Peyer's patch (tissue), 4 donors: Measurements from ENCODE around the gene TBL3. TPM values are rescaled to one million over a fixed set of nuclear protein-coding genes. Genes with fewer than 3 reads are reported as not detected.

Experiments used
- DNase-seq, 3 donors: peaks; one replicate each; pipeline ENCODE4 v3.0.0-alpha.2; 2017 to 2019
- H3K27ac ChIP-seq, 4 donors: fragments of 200-600 bp; sonication (generic); one replicate each; pipeline ENCODE4 v1.5.1; 2016 to 2019
- H3K27me3 ChIP-seq, 2 donors: fragments of 200-600 bp; sonication (generic); one replicate each; pipeline ENCODE4 v1.5.1; 2019
- H3K36me3 ChIP-seq, 3 donors: fragments of 200-600 bp; sonication (generic); one replicate each; pipeline ENCODE4 v1.5.1; 2016 to 2019
- H3K4me1 ChIP-seq, 4 donors: fragments of 200-600 bp; sonication (generic); one replicate each; pipeline ENCODE4 v1.5.1; 2016 to 2019
- H3K4me3 ChIP-seq, 4 donors: fragments of 200-600 bp; sonication (generic); 1 replicate in 3 of 4; 2 replicates in 1 of 4; pipeline ENCODE4 v1.5.1; 2016 to 2019; ENCODE audit warnings: mild to moderate bottlenecking in 1 of 4
- H3K9me3 ChIP-seq, 4 donors: fragments of 200-600 bp; sonication (generic); one replicate each; pipeline ENCODE4 v1.5.1; 2016 to 2019; ENCODE audit warnings: mild to moderate bottlenecking in 1 of 4
- CTCF ChIP-seq, 6 experiments: fragments of 450-650 bp in 4 of 6; fragments of 200-600 bp in 2 of 6; sonication (generic) in 1 of 6; IDR thresholded peaks; one replicate each; pipeline ENCODE4 v1.5.1; 2017 to 2019; ENCODE audit warnings: antibody characterized with exemption in 6 of 6, mild to moderate bottlenecking in 3 of 6, moderate library complexity in 1 of 6
- POLR2A ChIP-seq, 2 donors: fragments of 450-650 bp; IDR thresholded peaks; one replicate each; pipeline ENCODE4 v1.5.1; 2017; ENCODE audit warnings: antibody characterized with exemption in 2 of 2, mild to moderate bottlenecking in 2 of 2, moderate library complexity in 2 of 2
- total RNA-seq, 4 donors: library from RNA; depleted of rRNA; stranded (reverse); fragments of >200 nt; gene quantifications; one replicate each; pipeline ENCODE4 v1.1.0, GENCODE V29; 2016

Gene TBL3
- total RNA-seq, 4 donors from 2014 or later = 19.8 to 50.8 (median 39.1) TPM

- Histone ChIP-seq H3K4me3 (peak overlapping the region in 1 of 4 donors; percentile 20), H3K27ac (peak overlapping the region in 3 of 4 donors; percentile 49 to 72 (median 55)), H3K9me3 (no peaks in the 10 kb centered on the region), H3K36me3 (peaks cover 0 to 44% (median 3%) of the 10 kb centered on the region in 3 donors), H3K27me3 (no peaks in the 10 kb centered on the region), H3K4me1 (peaks cover 16 to 51% (median 24%) of the 10 kb centered on the region in 4 donors)
- DNase-seq = peak; percentile 93 to 96 (median 95)
- no peak for TF ChIP-seq POLR2A (IDR thresholded peaks at IDR 0.05)
- peak; percentile 94 to 98 (median 98) for TF ChIP-seq CTCF (IDR thresholded peaks at IDR 0.05)
Measured at GRCh38 chr16:2003827-2004641, 32.2 kb downstream of the TBL3 start.

GRCh38 chr16:2004795-2005517 lies 33.1 kb downstream of the TBL3 start:
- Histone ChIP-seq H3K27me3 (no peaks in the 10 kb centered on the region), H3K4me3 (no peak overlapping the region), H3K27ac (no peak overlapping the region), H3K4me1 (peaks cover 16 to 51% (median 24%) of the 10 kb centered on the region in 4 donors), H3K36me3 (peaks cover 0 to 35% (median 3%) of the 10 kb centered on the region in 3 donors), H3K9me3 (no peaks in the 10 kb centered on the region)
- no peak for DNase-seq
- TF ChIP-seq POLR2A (IDR thresholded peaks at IDR 0.05) (no peak), CTCF (IDR thresholded peaks at IDR 0.05) (no peak)

DNA sequence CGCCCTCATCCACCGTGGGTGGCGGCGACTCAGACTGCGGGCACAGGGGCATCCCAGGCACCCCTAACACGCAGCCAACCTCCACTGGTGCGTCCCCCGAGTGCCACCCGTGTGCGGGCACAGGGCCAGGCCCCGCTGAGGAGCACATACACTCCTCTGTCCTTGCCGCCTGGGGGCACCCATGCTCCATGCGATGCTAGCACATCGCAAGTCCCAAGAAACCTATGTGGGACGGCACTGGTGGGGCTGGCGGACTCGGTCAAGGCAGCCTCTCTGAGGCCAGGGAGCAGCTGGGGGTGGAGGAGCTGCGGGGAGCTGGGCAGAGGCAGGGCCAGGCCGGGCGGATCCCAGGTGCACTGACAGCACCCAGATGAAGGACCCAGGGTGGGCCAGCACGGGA lies 33.8 kb downstream of the TBL3 start:
- Histone ChIP-seq H3K4me1 (peaks cover 16 to 58% (median 24%) of the 10 kb centered on the region in 4 donors), H3K9me3 (no peaks in the 10 kb centered on the region), H3K27me3 (no peaks in the 10 kb centered on the region), H3K36me3 (peaks cover 0 to 28% (median 3%) of the 10 kb centered on the region in 3 donors), H3K27ac (no peak overlapping the region), H3K4me3 (no peak overlapping the region)
- TF ChIP-seq POLR2A (IDR thresholded peaks at IDR 0.05) (no peak), CTCF (IDR thresholded peaks at IDR 0.05) (no peak)
- DNase-seq = no peak

- Histone ChIP-seq H3K4me3 (no peak overlapping the region), H3K4me1 (peaks cover 16 to 60% (median 24%) of the 10 kb centered on the region in 4 donors), H3K36me3 (peaks cover 0 to 21% (median 3%) of the 10 kb centered on the region in 3 donors), H3K9me3 (no peaks in the 10 kb centered on the region), H3K27me3 (no peaks in the 10 kb centered on the region), H3K27ac (no peak overlapping the region)
- DNase-seq = no peak
- no peak for TF ChIP-seq POLR2A (IDR thresholded peaks at IDR 0.05)
- TF ChIP-seq CTCF (IDR thresholded peaks at IDR 0.05) = no peak
Measured at GRCh38 chr16:2006317-2006716, 34.5 kb downstream of the TBL3 start.

DNA sequence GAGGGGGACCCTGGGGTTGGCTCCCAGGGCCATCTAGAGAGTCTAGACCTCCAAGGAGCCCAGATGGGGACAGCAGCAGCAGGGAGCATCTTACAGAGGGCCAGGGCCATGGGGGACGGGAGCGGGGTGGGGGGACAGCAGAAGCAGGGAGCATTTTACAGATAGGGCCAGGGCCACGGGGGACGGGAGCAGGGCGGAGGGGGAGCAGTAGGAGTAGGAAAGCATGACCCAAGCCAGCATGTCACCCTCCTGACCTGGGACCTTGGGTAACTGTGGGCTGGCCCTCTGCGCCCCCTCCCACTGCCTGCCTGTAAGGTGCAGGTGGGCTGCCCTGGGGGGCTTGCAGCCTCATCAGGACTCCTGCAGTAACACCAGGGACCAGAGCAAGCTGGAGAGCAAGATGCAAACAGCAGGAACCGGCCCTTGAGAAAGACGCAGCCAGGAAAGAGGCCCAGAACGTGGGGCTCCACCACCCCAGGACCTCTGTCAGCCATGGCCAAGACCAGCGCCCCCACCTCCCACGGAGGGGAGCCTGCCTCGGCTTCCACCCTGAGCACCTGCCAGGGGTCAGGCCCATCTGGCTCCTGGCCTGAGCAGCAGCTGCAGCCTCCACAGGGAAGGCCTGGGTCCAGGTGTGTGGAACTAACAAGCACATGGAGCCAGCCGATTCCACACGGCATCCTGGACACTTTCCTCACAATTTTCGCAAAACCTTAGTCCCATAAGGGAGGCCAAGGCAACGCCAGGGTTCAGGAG lies 35.4 kb downstream of the TBL3 start:
- no peak for DNase-seq
- peak overlapping the region in 3 of 4 donors; percentile 95 to 97 (median 97) for H3K27ac ChIP-seq
- peak overlapping the region in 2 of 4 donors; percentile 64 to 99 for H3K4me3 ChIP-seq
- H3K4me1 ChIP-seq = peaks cover 16 to 60% (median 24%) of the 10 kb centered on the region in 4 donors
- H3K36me3 ChIP-seq = peaks cover 0 to 12% (median 0%) of the 10 kb centered on the region in 3 donors
- TF ChIP-seq POLR2A (IDR thresholded peaks at IDR 0.05) (no peak), CTCF (IDR thresholded peaks at IDR 0.05) (no peak)
- no peaks in the 10 kb centered on the region for H3K9me3 ChIP-seq
- H3K27me3 ChIP-seq = no peaks in the 10 kb centered on the region
